PC-3 (cell line): ENCODE measurements around the gene PEPD.

Experiments used
- CTCF ChIP-seq: fragments of 300-600 bp; sonication (generic); conservative IDR thresholded peaks from 2 replicates; pipeline ENCODE4 v1.5.1; 2017; ENCODE audit warnings: antibody characterized with exemption, low read depth, mild to moderate bottlenecking, low read length
- EZH2 ChIP-seq: fragments of 300-600 bp; sonication (generic); IDR thresholded peaks from one replicate; pipeline ENCODE4 v1.6.1; 2017; ENCODE audit warnings: antibody characterized with exemption, mild to moderate bottlenecking, low read length; ENCODE audit not compliant: unreplicated experiment
- EZH2phosphoT487 ChIP-seq: fragments of 300-600 bp; sonication (generic); IDR thresholded peaks from 2 replicates; pipeline ENCODE4 v1.6.1; 2018; ENCODE audit warnings: mild to moderate bottlenecking, antibody characterized with exemption, low read length, borderline replicate concordance

DNA sequence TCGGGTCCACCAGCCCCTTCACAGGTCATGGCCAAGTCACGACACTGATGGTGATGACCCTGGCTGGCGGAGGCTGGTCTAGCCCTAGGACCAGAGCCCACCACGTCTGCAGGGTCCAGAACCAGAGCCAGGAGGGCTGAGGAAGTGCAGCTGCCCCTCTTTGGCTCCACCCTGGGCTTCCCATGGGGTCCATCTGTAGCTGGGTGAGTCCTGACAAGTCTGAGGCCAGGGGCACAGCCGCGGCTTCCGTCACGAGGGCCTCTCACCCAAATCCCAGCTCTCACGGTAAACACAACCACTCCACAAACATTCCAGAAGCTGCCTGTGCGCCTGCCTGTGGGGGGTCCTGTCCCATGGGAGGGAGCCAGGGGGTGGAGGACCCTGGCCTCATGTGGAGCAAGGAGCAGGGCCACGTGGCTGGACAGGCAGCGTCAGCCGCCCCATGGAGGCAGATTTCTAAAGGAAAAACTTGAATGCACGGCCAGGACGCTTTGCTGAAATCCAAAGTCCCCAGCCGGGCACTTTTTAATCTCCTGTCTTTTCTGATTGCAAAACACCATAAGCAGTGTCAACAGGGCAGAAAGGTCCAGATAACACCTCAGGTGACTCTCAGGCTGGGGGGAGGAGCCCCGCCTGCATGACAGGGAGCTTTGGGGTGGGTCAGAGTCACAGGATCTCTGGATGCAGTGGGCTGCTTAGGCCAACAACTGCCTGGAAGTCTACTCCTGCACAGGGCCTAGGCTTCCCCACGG, 118.2 kb downstream of the PEPD start:
- TF ChIP-seq CTCF (no peak), EZH2 (no peak), EZH2phosphoT487 (no peak)
